ENCODE data around the gene PLEKHO2.

GRCh38 chr15:64902863-64903262, 61.1 kb downstream of the PLEKHO2 start:
- TF ChIP-seq CTCF (IDR thresholded peaks at IDR 0.05) (no peak), POLR2A (IDR thresholded peaks at IDR 0.05) (no peak)
